Body of pancreas (tissue), 4 donors: ENCODE results near the gene S100A14.

ENCODE experiments used
- CTCF ChIP-seq, 7 experiments: fragments of 450-650 bp in 4 of 7; fragments of 200-600 bp in 3 of 7; sonication (generic) in 3 of 7; IDR thresholded peaks; one replicate each; pipeline ENCODE4 v1.5.1; 2016 to 2019; ENCODE audit warnings: antibody characterized with exemption in 7 of 7
- POLR2A ChIP-seq, 3 donors: fragments of 450-650 bp; IDR thresholded peaks; one replicate each; pipeline ENCODE4 v1.6.1; 2016; ENCODE audit warnings: antibody characterized with exemption in 3 of 3, mild to moderate bottlenecking in 2 of 3

- no peak for TF ChIP-seq CTCF (IDR thresholded peaks at IDR 0.05)
- TF ChIP-seq POLR2A (IDR thresholded peaks at IDR 0.05): no peak
Observed at GRCh38 chr1:153647346-153647714, 31.2 kb upstream of the S100A14 start.
